ENCODE data around the gene GUCY1A2. TPM values are rescaled to one million over a fixed set of nuclear protein-coding genes. Genes with fewer than 3 reads are reported as not detected.

GUCY1A2 gene
- total and polyA plus RNA-seq, 12 donors, result 1.3 to 26.3 (median 12.0) TPM

GRCh38 chr11:106821826-106822225 lies 196.4 kb downstream of the GUCY1A2 start:
- H3K27ac ChIP-seq, result no peak overlapping the region
- DNase-seq, result no peak
- no peaks in the 10 kb centered on the region for H3K27me3 ChIP-seq
- WGBS, 4 donors, result 69 to 77% (median 72%) methylated on average over 2 of the region's 2 CpGs
- H3K4me3 ChIP-seq, result no peak overlapping the region
- no peaks in the 10 kb centered on the region for H3K9me3 ChIP-seq (replicated peaks in 1 of 3)
- no peaks in the 10 kb centered on the region for H3K4me1 ChIP-seq (replicated peaks in 1 of 2)
- H3K36me3 ChIP-seq (replicated peaks in 1 of 2), result no peaks in the 10 kb centered on the region
- intact Hi-C loops (cut with DNase I), result no loop called here
- TF ChIP-seq POLR2A (IDR thresholded peaks at IDR 0.05), result no peak
- no peak for TF ChIP-seq CTCF (IDR thresholded peaks at IDR 0.05)

GRCh38 chr11:106821291-106821690 lies 197.0 kb downstream of the GUCY1A2 start:
- Histone ChIP-seq H3K36me3 (replicated peaks in 1 of 2) (no peaks in the 10 kb centered on the region), H3K9me3 (replicated peaks in 1 of 3) (no peaks in the 10 kb centered on the region), H3K27ac (no peak overlapping the region), H3K4me3 (no peak overlapping the region), H3K27me3 (no peaks in the 10 kb centered on the region), H3K4me1 (replicated peaks in 1 of 2) (no peaks in the 10 kb centered on the region)
- intact Hi-C loops (cut with DNase I), result no loop called here
- TF ChIP-seq POLR2A (IDR thresholded peaks at IDR 0.05) (no peak), CTCF (IDR thresholded peaks at IDR 0.05) (no peak)
- DNase-seq, result no peak
- 29 to 93% (median 59%) methylated on average over 1 of the region's 1 CpG for WGBS, 4 donors

GRCh38 chr11:106818443-106818842 lies 199.8 kb downstream of the GUCY1A2 start:
- no peaks in the 10 kb centered on the region for H3K4me1 ChIP-seq (replicated peaks in 1 of 2)
- intact Hi-C loops (cut with DNase I), result no loop called here
- no peaks in the 10 kb centered on the region for H3K27me3 ChIP-seq
- DNase-seq, result no peak
- H3K36me3 ChIP-seq (replicated peaks in 1 of 2), result no peaks in the 10 kb centered on the region
- no peak overlapping the region for H3K4me3 ChIP-seq
- TF ChIP-seq POLR2A (IDR thresholded peaks at IDR 0.05) (no peak), CTCF (IDR thresholded peaks at IDR 0.05) (no peak)
- no peaks in the 10 kb centered on the region for H3K9me3 ChIP-seq (replicated peaks in 1 of 3)
- 62 to 87% (median 82%) methylated on average over 5 of the region's 5 CpGs for WGBS, 4 donors
- no peak overlapping the region for H3K27ac ChIP-seq

GRCh38 chr11:106815209-106815608 lies 203.1 kb downstream of the GUCY1A2 start:
- Histone ChIP-seq H3K9me3 (replicated peaks in 1 of 3) (no peaks in the 10 kb centered on the region), H3K36me3 (replicated peaks in 1 of 2) (no peaks in the 10 kb centered on the region), H3K27me3 (no peaks in the 10 kb centered on the region), H3K4me3 (no peak overlapping the region), H3K27ac (no peak overlapping the region), H3K4me1 (replicated peaks in 1 of 2) (no peaks in the 10 kb centered on the region)
- intact Hi-C loops (cut with DNase I), result no loop called here
- no peak for DNase-seq
- TF ChIP-seq CTCF (IDR thresholded peaks at IDR 0.05) (no peak), POLR2A (IDR thresholded peaks at IDR 0.05) (no peak)
